B cell (primary cell): ENCODE data around the gene CDC40.

Experiments
- EZH2 ChIP-seq: IDR thresholded peaks from 2 replicates; pipeline ENCODE4 v1.6.1; 2012; ENCODE audit warnings: borderline replicate concordance, low read depth, mild to moderate bottlenecking, moderate library complexity, low read length; ENCODE audit not compliant: insufficient read depth, poor library complexity, severe bottlenecking
- TF ChIP-seq, protein P1 (sequence below): fragments of 200-600 bp; IDR thresholded peaks from one replicate; pipeline ENCODE4 v1.8.0; 2022; ENCODE audit warnings: antibody characterized with exemption, mild to moderate bottlenecking

DNA sequence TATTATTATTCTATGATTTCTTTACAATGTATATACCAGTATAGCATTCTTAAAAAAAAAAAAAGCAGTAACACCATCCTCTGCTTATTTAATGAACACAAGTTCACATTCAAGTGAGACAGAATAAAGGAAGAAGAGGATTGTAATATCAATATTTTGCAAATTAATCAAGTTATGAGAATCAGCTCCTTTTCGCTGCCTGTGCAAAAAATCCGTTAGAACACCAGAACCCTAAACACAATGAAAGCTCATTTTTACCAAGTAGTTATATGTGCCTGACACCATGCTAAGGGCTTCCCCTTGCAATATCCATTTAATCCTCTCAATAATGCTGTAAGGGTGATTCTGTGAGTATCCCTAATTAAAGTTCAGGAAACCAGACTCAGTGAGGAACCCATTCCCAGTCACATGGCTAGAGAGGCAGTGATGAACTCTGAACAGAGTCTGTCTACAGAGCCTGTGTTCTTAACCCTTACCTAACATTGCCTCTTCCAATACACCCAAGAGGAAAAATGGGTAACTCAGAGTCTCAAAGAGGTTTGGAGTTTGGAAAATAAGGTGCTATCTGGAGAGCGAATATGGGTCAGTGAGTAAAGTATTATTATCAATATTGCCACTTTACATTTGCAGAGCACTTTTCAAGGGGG lies 66.8 kb downstream of the CDC40 start:
- TF ChIP-seq, protein P1, sequence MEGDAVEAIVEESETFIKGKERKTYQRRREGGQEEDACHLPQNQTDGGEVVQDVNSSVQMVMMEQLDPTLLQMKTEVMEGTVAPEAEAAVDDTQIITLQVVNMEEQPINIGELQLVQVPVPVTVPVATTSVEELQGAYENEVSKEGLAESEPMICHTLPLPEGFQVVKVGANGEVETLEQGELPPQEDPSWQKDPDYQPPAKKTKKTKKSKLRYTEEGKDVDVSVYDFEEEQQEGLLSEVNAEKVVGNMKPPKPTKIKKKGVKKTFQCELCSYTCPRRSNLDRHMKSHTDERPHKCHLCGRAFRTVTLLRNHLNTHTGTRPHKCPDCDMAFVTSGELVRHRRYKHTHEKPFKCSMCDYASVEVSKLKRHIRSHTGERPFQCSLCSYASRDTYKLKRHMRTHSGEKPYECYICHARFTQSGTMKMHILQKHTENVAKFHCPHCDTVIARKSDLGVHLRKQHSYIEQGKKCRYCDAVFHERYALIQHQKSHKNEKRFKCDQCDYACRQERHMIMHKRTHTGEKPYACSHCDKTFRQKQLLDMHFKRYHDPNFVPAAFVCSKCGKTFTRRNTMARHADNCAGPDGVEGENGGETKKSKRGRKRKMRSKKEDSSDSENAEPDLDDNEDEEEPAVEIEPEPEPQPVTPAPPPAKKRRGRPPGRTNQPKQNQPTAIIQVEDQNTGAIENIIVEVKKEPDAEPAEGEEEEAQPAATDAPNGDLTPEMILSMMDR: no peak
- TF ChIP-seq EZH2: no peak
